Activated T-helper 2 cell treated with anti-CD3 and anti-CD28 coated beads, Interferon-gamma antibody, Interleukin-2, Interleukin-4, amounts not matched to agents 10 μg/mL and 5 μg/mL and 100 μg/mL, durations not matched to agents 14 hours and 24 hours and 36 hours (primary cell): ENCODE results near the gene RIN1. TPM values are rescaled to one million over a fixed set of nuclear protein-coding genes. Genes with fewer than 3 reads are reported as not detected.
"Not testable (repeated sequence)": the region's sequence is repeated elsewhere in the genome, so short reads cannot be mapped to it uniquely, and the experiment has no call there.

ENCODE experiments used
- DNase-seq: peaks from one replicate; pipeline ENCODE4 v3.0.0; 2021; ENCODE audit warnings: low spot score
- H3K27ac Mint-ChIP-seq: one replicate; pipeline ENCODE4 v1.8.0; 2021; ENCODE audit warnings: mixed read lengths
- H3K27me3 Mint-ChIP-seq: one replicate; pipeline ENCODE4 v1.8.0; 2021; ENCODE audit warnings: low read depth, mixed read lengths
- H3K36me3 Mint-ChIP-seq: one replicate; pipeline ENCODE4 v1.8.0; 2021; ENCODE audit warnings: low read depth, mixed read lengths
- H3K4me1 Mint-ChIP-seq: one replicate; pipeline ENCODE4 v1.8.0; 2021; ENCODE audit warnings: low read depth, mixed read lengths
- H3K4me3 Mint-ChIP-seq: one replicate; pipeline ENCODE4 v1.8.0; 2021; ENCODE audit warnings: low read depth, mild to moderate bottlenecking, moderate library complexity, mixed read lengths
- H3K9me3 Mint-ChIP-seq: one replicate; pipeline ENCODE4 v1.8.0; 2021; ENCODE audit warnings: mixed read lengths
- intact Hi-C: fragments of 100-400 bp; cut with micrococcal nuclease; formaldehyde crosslinking; loops from one replicate; pipeline ENCODE4 v1.15.1; 2023
- total RNA-seq: library from RNA; stranded (reverse); gene quantifications from 2 replicates; pipeline ENCODE4 v1.2.3, GENCODE V29; 2022

Gene RIN1
- total RNA-seq, 1 donor from 2014 or later = 1.5 TPM

DNA sequence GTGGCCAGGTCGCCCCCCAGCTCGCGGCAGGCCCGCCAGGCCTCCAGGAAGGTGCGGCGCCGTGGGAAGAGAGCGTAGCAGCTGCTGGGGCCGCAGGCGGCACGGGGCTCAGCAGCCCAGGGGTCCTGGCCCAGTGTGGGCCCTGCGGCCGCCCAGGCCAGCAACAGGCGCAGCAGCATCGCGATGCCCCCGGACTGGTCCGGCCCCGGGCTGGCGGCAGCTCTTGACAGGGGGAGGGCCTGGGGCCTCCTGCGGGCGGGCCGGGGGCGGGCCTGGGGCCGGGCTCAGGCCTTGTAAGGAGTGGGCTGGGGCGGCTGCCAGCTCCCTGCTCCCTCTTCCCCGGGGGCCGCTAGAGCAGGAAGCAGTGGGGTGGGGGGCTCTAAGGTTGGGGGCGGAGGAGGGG lies 19.4 kb downstream of the RIN1 start, which contains the start of gene CD248:
Gene CD248 (minus strand): TSS at position 196 of the 403 bp plus-strand sequence. CDS start 17 bp downstream, at position 179.
- peaks cover 6% of the 10 kb centered on the region for H3K9me3 Mint-ChIP-seq
- peaks cover 21% of the 10 kb centered on the region for H3K4me1 Mint-ChIP-seq
- no peak within 1 kb of the TSS for H3K4me3 Mint-ChIP-seq
- no peak for DNase-seq
- no peaks in the 10 kb centered on the region for H3K27me3 Mint-ChIP-seq
- intact Hi-C loops = no loop called here
- H3K27ac Mint-ChIP-seq = peak within 1 kb of the TSS; percentile 28
- no peaks in the 10 kb centered on the region for H3K36me3 Mint-ChIP-seq

DNA sequence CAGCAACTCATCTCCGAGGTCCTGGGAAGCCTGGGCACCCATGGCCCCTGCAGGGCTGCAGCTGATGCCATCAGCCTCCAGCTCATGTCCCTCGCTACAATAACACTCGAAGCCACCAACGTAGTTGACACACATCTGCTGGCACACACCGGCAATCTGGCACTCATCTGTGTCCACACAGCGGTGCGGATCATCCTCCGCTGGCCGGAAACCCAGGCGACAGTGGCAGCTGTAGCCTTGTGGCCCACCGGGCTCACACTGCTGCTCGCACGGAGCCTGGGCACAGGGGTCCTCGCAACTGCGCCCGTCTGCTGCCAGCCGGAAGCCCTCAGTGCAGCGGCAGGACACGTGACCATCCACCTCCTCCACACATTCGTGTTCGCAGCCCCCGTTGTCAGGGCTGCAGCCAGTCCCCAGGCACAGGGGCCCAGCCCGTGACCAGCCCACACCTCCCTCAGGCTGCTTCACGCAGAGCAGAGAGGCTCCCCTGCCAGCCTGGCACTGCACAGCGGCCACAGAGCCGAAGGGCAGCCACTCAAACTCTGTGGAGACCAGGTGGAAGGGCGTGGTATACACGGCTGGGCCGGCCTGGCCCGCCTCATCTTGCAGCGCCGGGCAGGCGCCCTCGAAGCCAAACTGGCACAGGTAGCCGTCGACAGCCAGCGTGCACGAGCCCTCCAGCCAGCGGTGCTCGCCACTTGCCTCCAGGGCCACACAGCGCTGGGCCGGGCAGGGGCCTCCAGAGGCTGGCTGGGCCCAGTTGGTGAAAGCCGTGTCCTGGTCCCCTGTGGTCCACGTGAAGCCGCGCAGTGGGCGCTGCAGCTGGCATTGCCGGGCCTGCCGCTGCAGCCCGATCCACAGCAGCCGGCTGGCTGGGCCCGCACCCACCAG lies 20.1 kb downstream of the RIN1 start:
- Mint-ChIP-seq H3K27ac (no peak overlapping the region), H3K27me3 (no peaks in the 10 kb centered on the region), H3K4me1 (peaks cover 22% of the 10 kb centered on the region), H3K36me3 (no peaks in the 10 kb centered on the region), H3K9me3 (peaks cover 6% of the 10 kb centered on the region), H3K4me3 (no peak overlapping the region)
- intact Hi-C loops = no loop called here
- no peak for DNase-seq

DNA sequence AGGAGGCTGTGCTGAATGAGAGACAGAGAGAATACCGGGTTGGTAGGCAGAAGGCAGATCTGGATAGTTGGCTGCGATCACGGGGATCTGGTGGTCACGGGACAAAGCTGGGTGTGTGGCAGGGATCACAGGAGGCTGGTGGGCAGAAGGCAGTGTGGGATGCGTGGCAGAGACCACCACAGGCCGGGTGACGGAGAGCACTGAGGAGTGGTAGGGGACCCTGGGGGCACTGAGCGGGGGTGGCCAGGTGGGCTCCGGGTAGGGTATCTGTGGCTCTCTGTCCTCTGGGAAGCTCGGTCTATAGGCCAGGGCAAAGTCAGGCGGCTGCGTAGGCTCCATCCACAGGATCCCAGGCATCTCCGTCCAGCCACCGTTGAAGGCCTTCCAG lies 20.7 kb downstream of the RIN1 start:
- no peak for DNase-seq
- Mint-ChIP-seq H3K4me3 (no peak overlapping the region), H3K27me3 (no peaks in the 10 kb centered on the region), H3K36me3 (no peaks in the 10 kb centered on the region), H3K9me3 (peaks cover 6% of the 10 kb centered on the region), H3K27ac (no peak overlapping the region), H3K4me1 (peaks cover 22% of the 10 kb centered on the region)
- intact Hi-C loops = no loop called here

DNA sequence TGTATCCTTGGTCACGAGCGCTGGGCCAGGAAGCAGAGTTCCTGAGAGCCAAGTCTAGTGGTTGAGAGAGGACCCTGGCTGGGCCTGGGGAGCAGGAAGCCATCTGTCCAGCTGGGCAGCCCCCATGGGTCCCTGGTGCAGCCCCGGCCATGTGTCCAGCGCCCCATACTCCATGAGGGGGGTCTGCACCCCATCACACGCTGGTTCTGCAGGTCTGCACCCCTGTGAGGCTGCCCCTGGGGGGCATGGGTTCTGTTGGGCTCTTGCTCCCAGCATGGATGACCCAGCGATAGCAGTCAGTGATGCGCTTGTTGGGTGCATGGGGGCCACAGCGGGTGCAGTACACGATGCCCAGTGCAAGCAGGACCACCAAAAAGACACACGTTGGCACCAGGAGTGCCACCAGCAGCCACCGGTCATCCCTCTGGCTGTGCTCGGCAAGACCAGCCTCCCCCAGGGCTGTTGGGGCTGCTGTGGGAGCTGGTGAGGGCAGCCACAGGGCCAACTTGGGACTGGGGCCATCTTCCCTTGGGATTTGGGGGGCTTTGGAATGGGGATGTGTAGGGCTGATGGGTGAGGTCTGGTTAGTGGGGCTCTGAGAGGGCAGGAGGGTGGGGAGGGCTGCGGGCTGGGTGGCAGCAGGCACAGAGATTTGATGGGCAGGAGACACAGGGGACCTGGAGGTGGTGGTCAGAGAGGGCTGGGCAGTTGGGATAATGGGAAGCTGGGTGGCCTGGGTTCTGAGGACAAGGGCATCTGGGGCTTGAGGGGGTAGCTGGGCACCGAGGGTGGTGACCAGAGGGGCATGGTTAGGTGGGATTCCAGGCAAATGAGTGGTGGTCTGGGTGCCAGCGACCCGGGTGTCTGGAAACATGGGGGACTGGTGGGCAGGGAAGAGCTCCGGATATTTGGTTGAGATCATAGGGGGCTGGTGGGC lies 21.4 kb downstream of the RIN1 start:
- DNase-seq = no peak
- Mint-ChIP-seq H3K36me3 (no peaks in the 10 kb centered on the region), H3K9me3 (peaks cover under 1% of the 10 kb centered on the region), H3K27me3 (no peaks in the 10 kb centered on the region), H3K4me1 (peaks cover 22% of the 10 kb centered on the region), H3K4me3 (no peak overlapping the region), H3K27ac (no peak overlapping the region)
- intact Hi-C loops = no loop called here

DNA sequence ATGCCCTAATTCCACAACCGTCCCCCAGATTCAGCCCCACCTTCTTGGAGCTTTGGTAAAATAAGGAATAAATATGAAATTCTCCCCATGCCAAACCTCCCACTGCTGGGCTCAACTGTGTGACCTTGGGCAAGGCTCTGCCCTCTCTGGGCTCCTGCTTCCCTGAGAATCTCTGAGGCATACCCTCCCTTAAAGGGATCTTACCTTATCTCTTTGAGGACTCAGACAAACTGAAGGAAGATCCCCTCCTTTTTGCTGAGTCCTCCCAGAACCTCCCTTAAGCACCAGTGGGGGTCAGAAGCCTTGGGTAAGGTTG lies 22.1 kb downstream of the RIN1 start:
- intact Hi-C loops = no loop called here

DNA sequence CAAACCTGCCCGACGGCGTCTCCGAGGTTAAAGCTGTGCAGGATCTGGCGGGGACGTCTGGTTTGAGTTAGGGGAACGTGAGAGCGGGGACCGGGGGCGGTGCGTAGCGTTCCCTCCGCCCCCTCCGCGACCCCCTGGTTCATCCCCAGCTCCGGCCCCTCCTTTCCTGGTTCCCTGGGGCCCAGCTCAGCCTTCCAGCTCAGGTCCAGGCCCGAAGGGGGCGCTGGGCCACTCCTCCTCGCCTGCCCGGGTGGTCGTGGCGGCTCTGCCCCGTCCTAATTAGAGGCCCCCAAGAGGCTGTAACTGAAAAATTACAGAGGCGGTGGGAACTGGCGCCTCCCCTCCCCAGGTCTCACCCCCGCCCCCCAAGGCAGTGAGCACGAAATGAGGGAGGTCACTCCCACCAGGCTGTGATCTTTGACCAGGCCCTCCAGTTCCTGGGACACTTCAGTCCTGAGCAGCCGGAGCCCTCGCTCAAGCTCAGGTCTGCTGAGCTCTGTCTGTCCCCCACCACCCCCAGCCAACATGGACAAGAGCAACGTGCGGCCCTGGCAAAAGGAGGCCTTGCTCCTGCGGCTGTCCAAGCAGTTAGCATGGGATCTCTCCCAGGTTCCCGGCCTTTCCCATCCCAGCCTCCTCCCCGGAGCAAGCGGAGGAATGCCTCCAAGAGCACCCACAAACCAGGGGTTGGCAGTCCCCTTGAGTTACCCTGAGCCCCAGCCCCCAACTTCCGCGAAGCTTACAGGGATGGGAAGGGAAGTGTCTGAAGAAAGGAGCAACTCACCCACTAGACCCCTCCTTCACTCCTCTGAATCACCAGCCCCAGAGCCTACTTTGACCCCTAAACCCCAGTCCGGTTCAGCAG lies 22.7 kb downstream of the RIN1 start:
- peaks cover 16% of the 10 kb centered on the region for H3K4me1 Mint-ChIP-seq
- no peaks in the 10 kb centered on the region for H3K36me3 Mint-ChIP-seq
- no peaks in the 10 kb centered on the region for H3K9me3 Mint-ChIP-seq
- no peak for DNase-seq
- intact Hi-C loops = loop anchor here (2.0 kb wide), 2 partner anchors 31 to 47 kb away; partner anchors contain the start of gene BRMS1
- H3K4me3 Mint-ChIP-seq = peak overlapping the region; percentile 93
- no peaks in the 10 kb centered on the region for H3K27me3 Mint-ChIP-seq
- no peak overlapping the region for H3K27ac Mint-ChIP-seq

More for the DNA sequence above, 22.1 kb downstream of the RIN1 start:
- no peak for DNase-seq
- Mint-ChIP-seq H3K36me3 (no peaks in the 10 kb centered on the region), H3K27me3 (no peaks in the 10 kb centered on the region), H3K9me3 (no peaks in the 10 kb centered on the region), H3K4me1 (peaks cover 22% of the 10 kb centered on the region), H3K27ac (peak overlapping the region; percentile 15), H3K4me3 (peak overlapping the region; percentile 23)

DNA sequence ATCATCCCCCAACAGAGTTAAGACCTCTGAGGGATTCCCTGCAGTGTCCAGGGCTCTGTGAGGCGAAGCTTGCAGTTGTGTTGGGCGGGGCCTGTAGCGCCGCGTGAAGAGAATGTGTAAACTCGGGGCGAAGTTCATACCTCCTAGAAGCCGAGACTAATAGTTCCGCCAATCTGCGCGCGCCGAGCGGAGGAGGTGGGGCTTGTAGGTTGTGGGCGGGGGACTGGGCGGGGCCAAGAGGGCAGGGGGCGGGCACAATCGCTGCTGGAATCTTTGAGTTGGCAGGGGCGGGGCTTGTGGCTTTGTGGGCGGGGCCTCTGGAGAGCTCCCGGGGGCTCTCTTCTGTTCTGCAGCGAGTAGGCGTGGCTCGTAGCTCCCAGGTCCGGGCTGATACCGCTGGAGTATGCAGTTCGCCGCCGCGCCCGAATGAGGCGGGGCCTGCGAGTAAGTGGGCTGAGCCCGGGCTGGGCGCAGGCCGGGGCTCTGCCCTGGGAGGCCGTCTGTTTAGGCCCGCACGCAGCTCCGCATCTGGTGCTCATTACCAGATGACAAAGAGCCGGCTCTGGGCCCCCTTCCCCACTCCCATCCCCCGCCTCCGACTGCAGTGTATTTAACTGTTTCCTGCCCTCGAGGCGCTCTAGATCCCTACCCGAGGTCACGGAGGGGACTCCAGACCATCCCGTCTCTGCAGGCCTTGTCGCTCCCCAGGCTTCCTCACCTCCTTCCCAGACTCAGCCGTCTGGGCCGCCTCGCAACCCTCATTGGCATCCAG lies 23.5 kb downstream of the RIN1 start:
- no peaks in the 10 kb centered on the region for H3K36me3 Mint-ChIP-seq
- intact Hi-C loops = loop anchor here (1.0 to 2.0 kb wide), 4 partner anchors 16 to 46 kb away; partner anchors contain the start of genes BRMS1 and YIF1A
- peak; percentile 96 for DNase-seq
- H3K9me3 Mint-ChIP-seq = no peaks in the 10 kb centered on the region
- H3K27me3 Mint-ChIP-seq = no peaks in the 10 kb centered on the region
- peak overlapping the region; percentile 96 for H3K27ac Mint-ChIP-seq
- H3K4me1 Mint-ChIP-seq = peaks cover 10% of the 10 kb centered on the region
- peak overlapping the region; percentile 93 for H3K4me3 Mint-ChIP-seq

DNA sequence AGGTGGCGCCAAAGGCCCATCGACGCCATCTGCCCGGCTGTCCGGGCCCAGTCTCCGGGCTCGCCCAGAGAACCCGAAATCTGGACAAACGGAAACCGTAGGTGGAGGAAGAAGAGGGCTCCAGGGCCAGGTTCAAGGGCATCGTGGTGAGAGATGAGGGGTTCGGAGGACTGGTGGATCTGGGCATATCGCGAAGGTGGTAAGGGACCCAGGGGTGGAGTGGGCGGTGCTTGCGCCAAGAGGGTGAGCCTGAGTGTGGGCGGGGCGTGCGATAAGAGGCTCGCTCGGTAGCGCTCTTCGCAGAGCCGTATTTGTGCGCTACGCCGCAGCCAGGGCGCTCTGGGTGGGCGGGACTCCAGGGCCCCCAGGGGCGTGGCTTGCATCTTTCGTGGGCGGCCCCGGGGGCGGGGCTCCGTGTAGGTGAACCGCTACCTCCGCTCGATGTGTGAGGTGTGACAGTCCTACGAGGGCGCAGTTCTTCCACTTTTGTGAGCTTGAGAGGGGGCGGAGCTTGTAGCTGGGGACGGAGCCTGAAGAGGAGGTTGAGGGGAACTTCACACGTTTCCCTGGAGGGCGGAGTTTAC lies 24.2 kb downstream of the RIN1 start:
- Mint-ChIP-seq H3K4me3 (peak overlapping the region; percentile 93), H3K36me3 (no peaks in the 10 kb centered on the region), H3K4me1 (peaks cover 8% of the 10 kb centered on the region), H3K27ac (peak overlapping the region; percentile 96), H3K9me3 (no peaks in the 10 kb centered on the region), H3K27me3 (no peaks in the 10 kb centered on the region)
- intact Hi-C loops = loop anchor here (1.0 to 2.0 kb wide), 5 partner anchors 16 to 75 kb away; partner anchors contain the start of genes BRMS1 and YIF1A
- DNase-seq = peak; percentile 92

DNA sequence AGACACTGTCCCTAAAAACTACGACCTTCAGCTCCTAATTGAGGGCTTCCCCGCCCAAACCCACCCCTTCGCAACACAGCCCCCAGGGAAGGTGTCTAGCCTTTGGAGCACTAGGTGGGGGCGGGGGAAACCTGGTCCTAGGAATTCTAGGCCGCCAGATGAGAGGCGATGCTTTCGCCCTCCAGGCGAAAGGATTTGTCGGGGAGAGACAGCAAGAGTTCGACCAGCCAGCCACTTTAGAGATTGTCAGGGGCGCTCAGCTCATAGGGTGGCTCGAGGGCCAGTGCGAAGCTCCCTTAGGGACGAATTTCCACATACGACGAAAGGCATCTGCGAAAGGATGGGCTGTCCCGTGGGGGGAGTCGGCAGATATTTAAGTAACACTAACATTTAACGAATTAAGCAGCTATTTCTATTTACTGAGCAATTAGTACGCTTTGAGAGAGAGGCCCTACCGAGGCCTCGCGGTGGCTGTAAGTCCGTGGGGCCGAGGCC lies 24.7 kb downstream of the RIN1 start:
- Mint-ChIP-seq H3K4me1 (peaks cover 8% of the 10 kb centered on the region), H3K36me3 (no peaks in the 10 kb centered on the region), H3K27me3 (no peaks in the 10 kb centered on the region), H3K4me3 (peak overlapping the region; percentile 93), H3K9me3 (no peaks in the 10 kb centered on the region), H3K27ac (peak overlapping the region; percentile 96)
- no peak for DNase-seq
- intact Hi-C loops = loop anchor here (2.0 kb wide), 1 partner anchor 75 kb away; no protein-coding TSS in a partner anchor

DNA sequence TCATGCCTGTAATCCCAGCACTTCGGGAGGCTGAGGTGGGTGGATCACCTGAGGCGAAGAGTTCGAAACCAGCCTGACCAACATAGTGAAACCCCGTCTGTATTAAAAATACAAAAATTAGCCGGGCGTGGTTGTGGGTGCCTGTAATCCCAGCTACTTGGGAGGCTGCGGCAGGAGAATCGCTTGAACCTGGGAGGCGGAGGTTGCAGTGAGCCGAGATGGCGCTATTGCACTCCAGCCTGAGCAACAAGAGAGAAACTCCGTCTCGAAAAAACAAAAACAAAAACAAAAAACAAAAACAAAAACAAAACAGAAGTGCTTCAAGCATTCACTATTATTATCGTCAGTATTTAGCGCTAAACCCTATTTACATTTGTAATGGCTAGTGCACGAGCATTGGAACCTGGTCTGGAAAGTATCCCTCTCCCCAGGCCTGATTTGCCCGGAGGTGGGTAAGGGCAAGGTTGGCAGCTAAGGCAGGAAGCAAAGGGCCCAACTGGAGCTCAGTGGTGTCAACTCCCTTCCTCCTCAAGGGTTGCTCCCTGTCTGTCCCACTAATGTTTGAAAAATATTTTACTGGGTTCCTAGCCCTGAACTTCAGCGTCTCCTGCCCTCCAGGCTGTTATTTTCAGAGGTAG lies 25.3 kb downstream of the RIN1 start:
- H3K9me3 Mint-ChIP-seq, H3K4me3 Mint-ChIP-seq, H3K27ac Mint-ChIP-seq, H3K4me1 Mint-ChIP-seq, DNase-seq, H3K36me3 Mint-ChIP-seq, H3K27me3 Mint-ChIP-seq: not testable (repeated sequence)
- intact Hi-C loops = loop anchor here (2.0 kb wide), 1 partner anchor 76 kb away; no protein-coding TSS in a partner anchor

DNA sequence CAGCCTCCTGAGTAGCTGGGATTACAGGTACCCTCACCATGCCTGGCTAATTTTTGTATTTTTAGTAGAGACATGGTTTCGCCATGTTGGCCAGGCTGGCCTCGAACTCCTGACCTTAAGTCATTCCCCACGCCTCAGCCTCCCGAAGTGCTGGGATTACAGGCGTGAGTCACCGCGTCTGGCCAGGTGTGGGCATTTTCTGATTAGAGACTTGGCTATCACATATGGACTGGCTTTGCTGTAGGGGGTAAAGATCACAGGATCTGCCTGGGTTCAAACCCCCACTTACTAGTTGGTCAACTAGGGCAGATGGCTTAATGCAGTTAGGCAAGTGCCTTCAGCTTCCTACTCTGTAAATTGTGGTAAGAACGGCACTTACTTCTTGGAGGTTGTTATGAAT lies 25.9 kb downstream of the RIN1 start:
- Mint-ChIP-seq H3K4me3 (no peak overlapping the region), H3K4me1 (peaks cover 8% of the 10 kb centered on the region), H3K27ac (no peak overlapping the region), H3K27me3 (no peaks in the 10 kb centered on the region), H3K9me3 (no peaks in the 10 kb centered on the region), H3K36me3 (no peaks in the 10 kb centered on the region)
- intact Hi-C loops = loop anchor here (2.0 kb wide), 1 partner anchor 76 kb away; no protein-coding TSS in a partner anchor
- DNase-seq = no peak
